OCI-LY1 (cell line): Measurements from ENCODE around the gene RCAN3.

Experiments used
- H2AFZ ChIP-seq: fragments of 200-600 bp; sonication (generic), shearing (Covaris generic); 2 replicates; pipeline ENCODE4 v1.6.0; 2014; ENCODE audit warnings: antibody characterized with exemption, mild to moderate bottlenecking, low read length
- H3F3A ChIP-seq: fragments of 200-600 bp; sonication (generic), shearing (Covaris generic); 2 replicates; pipeline ENCODE4 v1.6.0; 2014; ENCODE audit warnings: mild to moderate bottlenecking, antibody characterized with exemption, low read length, moderate library complexity; ENCODE audit not compliant: insufficient read depth
- H3K27ac ChIP-seq: fragments of 200-600 bp; sonication (generic); 2 replicates; pipeline ENCODE4 v1.5.1; 2014; ENCODE audit warnings: low read length, mixed run types, mild to moderate bottlenecking, low read depth; ENCODE audit not compliant: poor library complexity, severe bottlenecking
- H3K27me3 ChIP-seq: fragments of 200-600 bp; sonication (generic); 2 replicates; pipeline ENCODE4 v1.6.0; 2014; ENCODE audit warnings: antibody characterized with exemption, mild to moderate bottlenecking, low read length, moderate library complexity; ENCODE audit not compliant: insufficient read depth
- H3K36me3 ChIP-seq: fragments of 200-600 bp; sonication (generic); 2 replicates; pipeline ENCODE4 v1.6.1; 2014; ENCODE audit warnings: mild to moderate bottlenecking, antibody characterized with exemption, low read length, moderate library complexity, mixed read lengths; ENCODE audit not compliant: insufficient read depth
- H3K4me1 ChIP-seq: fragments of 200-600 bp; sonication (generic); 2 replicates; pipeline ENCODE4 v1.5.1; 2014; ENCODE audit warnings: mild to moderate bottlenecking, low read length, moderate library complexity; ENCODE audit not compliant: insufficient read depth, severe bottlenecking
- H3K4me2 ChIP-seq: fragments of 200-600 bp; sonication (generic), shearing (Covaris generic); 2 replicates; pipeline ENCODE4 v1.6.1; 2014; ENCODE audit warnings: low read length
- H3K4me3 ChIP-seq: fragments of 200-600 bp; sonication (generic); 2 replicates; pipeline ENCODE4 v1.5.1; 2014; ENCODE audit warnings: low read length, low read depth, mild to moderate bottlenecking, mixed read lengths; ENCODE audit not compliant: poor library complexity, severe bottlenecking
- H3K79me2 ChIP-seq: fragments of 200-600 bp; shearing (Covaris generic); 2 replicates; pipeline ENCODE4 v1.6.1; 2016; ENCODE audit warnings: mixed run types, low read length, mixed read lengths; ENCODE audit not compliant: insufficient read depth
- H3K9ac ChIP-seq: fragments of 200-600 bp; sonication (generic), shearing (Covaris generic); 2 replicates; pipeline ENCODE4 v1.6.1; 2014; ENCODE audit warnings: mild to moderate bottlenecking, low read length, mixed read lengths
- H3K9me2 ChIP-seq: fragments of 200-600 bp; sonication (generic), shearing (Covaris generic); 2 replicates; pipeline ENCODE4 v1.6.1; 2014; ENCODE audit warnings: low read depth, mild to moderate bottlenecking, low read length, mixed read lengths
- H3K9me3 ChIP-seq: fragments of 200-600 bp; shearing (Covaris generic); 2 replicates; pipeline ENCODE4 v1.6.1; 2014; ENCODE audit warnings: low read length, mixed read lengths
- H4K20me1 ChIP-seq: fragments of 200-600 bp; sonication (generic), shearing (Covaris generic); 2 replicates; pipeline ENCODE4 v1.6.0; 2016; ENCODE audit warnings: mild to moderate bottlenecking, low read length; ENCODE audit not compliant: insufficient read depth
- EZH2 ChIP-seq: fragments of 200-600 bp; sonication (generic), shearing (Covaris generic); IDR thresholded peaks from 2 replicates; pipeline ENCODE4 v1.8.0; 2017; ENCODE audit warnings: borderline replicate concordance, mixed run types, mild to moderate bottlenecking, antibody characterized with exemption, low read length, moderate library complexity, mixed read lengths
- TF ChIP-seq, protein P1 (sequence below): fragments of 200-600 bp; sonication (generic), shearing (Covaris generic); IDR thresholded peaks from 2 replicates; pipeline ENCODE4 v1.5.1; 2017; ENCODE audit warnings: mild to moderate bottlenecking, antibody characterized with exemption, low read length, moderate library complexity, mixed read lengths

RCAN3 gene

DNA sequence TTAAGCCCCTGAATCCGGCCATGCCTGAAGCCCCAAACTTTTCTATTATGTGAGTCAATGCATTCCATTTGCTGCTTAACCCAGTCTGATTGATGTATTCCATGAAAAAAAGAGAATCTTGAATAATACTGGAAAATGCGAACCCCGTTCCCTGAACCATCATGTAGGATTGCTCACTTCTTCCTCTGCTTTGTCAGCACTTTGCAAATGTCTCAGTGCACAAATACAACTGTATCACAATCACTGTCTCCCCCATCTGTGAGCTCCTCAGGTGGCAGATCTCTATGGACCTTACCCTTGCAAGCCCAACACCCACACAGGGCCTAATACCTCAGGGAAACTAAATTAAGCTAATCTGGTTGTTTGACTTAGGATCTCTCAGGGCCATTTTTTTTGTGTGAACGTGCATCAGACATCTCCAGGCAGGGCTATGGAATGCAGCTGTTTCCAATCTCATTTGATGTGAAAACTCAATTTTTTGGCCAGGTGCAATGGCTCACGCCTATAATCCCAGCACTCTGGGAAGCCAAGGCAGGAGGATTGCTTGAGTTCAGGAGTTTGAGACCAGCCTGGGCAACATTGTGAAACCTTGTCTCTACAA lies 2.1 kb upstream of the RCAN3 start:
- Histone ChIP-seq H3K9me2 (no peaks in the 10 kb centered on the region), H2AFZ (no peak overlapping the region), H3K79me2 (no peaks in the 10 kb centered on the region)

DNA sequence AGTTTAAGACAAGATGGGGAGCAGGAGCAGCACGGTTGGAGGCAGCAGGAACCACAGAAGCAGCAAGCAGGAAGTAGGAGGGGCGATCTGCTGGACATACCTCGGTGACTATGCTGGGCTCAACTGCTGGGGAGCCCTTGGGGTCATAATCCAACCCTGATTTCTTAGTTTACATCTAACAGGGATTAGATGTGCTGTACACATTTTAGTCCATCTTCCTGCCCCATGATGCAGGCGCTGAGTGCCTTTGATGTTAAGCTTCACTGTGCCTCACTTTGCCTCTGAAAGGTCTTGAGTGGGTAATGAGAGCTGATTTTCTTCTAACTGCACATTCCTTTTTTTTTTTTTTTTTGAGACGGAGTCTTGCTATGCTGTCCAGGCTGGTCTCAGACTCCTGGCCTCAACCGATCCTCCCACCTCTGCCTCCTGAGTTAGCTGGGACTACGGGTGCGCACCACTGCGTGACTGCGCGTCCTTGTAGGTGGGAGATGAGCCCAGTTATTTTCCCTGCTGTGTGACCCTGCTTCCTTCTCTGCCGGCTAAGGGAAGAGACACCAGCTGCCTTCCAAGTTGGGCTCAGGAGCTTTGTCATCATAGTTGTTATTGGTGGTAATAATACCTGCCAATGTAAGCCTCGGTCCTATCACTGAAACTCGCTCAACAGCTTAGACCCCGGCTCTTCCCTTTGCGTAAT lies 1.1 kb upstream of the RCAN3 start:
- Histone ChIP-seq H3F3A (no peaks in the 10 kb centered on the region), H3K79me2 (no peaks in the 10 kb centered on the region), H3K4me1 (peaks cover 24% of the 10 kb centered on the region), H3K9me2 (no peaks in the 10 kb centered on the region), H3K27ac (no peak overlapping the region), H3K4me3 (peak overlapping the region; percentile 97), H3K9ac (peak overlapping the region; percentile 89), H3K36me3 (no peaks in the 10 kb centered on the region), H4K20me1 (no peaks in the 10 kb centered on the region), H3K9me3 (no peaks in the 10 kb centered on the region), H2AFZ (0 out of 2 replicates have a peak overlapping the region, but pooled peaks have one; percentile 19), H3K27me3 (no peaks in the 10 kb centered on the region), H3K4me2 (peak overlapping the region; percentile 95)
- no peak for TF ChIP-seq EZH2
- TF ChIP-seq, protein P1, sequence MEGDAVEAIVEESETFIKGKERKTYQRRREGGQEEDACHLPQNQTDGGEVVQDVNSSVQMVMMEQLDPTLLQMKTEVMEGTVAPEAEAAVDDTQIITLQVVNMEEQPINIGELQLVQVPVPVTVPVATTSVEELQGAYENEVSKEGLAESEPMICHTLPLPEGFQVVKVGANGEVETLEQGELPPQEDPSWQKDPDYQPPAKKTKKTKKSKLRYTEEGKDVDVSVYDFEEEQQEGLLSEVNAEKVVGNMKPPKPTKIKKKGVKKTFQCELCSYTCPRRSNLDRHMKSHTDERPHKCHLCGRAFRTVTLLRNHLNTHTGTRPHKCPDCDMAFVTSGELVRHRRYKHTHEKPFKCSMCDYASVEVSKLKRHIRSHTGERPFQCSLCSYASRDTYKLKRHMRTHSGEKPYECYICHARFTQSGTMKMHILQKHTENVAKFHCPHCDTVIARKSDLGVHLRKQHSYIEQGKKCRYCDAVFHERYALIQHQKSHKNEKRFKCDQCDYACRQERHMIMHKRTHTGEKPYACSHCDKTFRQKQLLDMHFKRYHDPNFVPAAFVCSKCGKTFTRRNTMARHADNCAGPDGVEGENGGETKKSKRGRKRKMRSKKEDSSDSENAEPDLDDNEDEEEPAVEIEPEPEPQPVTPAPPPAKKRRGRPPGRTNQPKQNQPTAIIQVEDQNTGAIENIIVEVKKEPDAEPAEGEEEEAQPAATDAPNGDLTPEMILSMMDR, result no peak

More for the DNA sequence above, 2.1 kb upstream of the RCAN3 start:
- peaks cover 21% of the 10 kb centered on the region for H3K4me1 ChIP-seq
- no peaks in the 10 kb centered on the region for H4K20me1 ChIP-seq
- no peaks in the 10 kb centered on the region for H3K9me3 ChIP-seq
- no peaks in the 10 kb centered on the region for H3K27me3 ChIP-seq
- H3K4me3 ChIP-seq, result no peak overlapping the region
- H3K4me2 ChIP-seq, result no peak overlapping the region
- H3K27ac ChIP-seq, result no peak overlapping the region
- no peaks in the 10 kb centered on the region for H3K36me3 ChIP-seq
- no peak overlapping the region for H3K9ac ChIP-seq
- TF ChIP-seq, protein P1, result no peak
- TF ChIP-seq EZH2, result no peak
- no peaks in the 10 kb centered on the region for H3F3A ChIP-seq

DNA sequence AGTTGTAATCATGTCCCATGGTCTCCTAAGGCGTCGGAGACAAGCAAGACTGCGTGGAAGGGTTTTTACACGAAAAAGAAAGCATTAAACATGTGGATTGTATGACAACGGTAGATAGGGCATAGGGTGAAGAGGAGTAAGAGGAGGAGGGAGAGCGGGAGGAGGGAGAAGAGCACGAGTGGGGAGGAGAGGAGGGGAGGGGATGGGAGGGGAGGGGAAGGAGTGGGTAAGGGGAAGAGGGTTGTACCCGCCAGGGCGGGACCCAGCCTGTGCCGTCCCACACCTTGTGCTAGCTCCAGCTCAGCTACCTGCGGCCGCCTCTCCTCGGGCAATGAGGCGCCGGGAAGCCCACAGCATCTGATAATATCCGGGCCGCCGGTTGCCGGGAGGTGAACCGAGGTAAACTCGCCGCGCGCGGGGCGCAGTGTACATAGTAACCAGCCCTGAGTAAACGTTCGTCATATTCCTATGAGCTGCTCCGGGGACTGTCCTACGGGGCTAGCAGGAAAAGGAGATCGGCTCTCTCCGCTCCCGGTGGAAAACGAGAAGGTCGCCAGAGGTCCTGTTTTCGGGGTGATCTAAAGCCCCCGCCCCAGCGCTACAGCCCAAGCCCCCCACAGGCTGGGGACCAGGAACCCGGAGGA lies 449 bp upstream of the RCAN3 start:
- no peaks in the 10 kb centered on the region for H3K9me2 ChIP-seq
- H3K4me2 ChIP-seq, result peak overlapping the region; percentile 95
- H3K27ac ChIP-seq, result peak overlapping the region; percentile 10
- TF ChIP-seq EZH2, result no peak
- TF ChIP-seq, protein P1, result no peak
- no peaks in the 10 kb centered on the region for H3K27me3 ChIP-seq
- no peaks in the 10 kb centered on the region for H3K79me2 ChIP-seq
- H3K4me1 ChIP-seq, result peaks cover 26% of the 10 kb centered on the region
- peak overlapping the region; percentile 97 for H3K4me3 ChIP-seq
- H3F3A ChIP-seq, result no peaks in the 10 kb centered on the region
- no peaks in the 10 kb centered on the region for H4K20me1 ChIP-seq
- no peaks in the 10 kb centered on the region for H3K36me3 ChIP-seq
- peak overlapping the region; percentile 97 for H2AFZ ChIP-seq
- no peaks in the 10 kb centered on the region for H3K9me3 ChIP-seq
- H3K9ac ChIP-seq, result peak overlapping the region; percentile 89
